ENCODE measurements around the gene C1GALT1.

DNA sequence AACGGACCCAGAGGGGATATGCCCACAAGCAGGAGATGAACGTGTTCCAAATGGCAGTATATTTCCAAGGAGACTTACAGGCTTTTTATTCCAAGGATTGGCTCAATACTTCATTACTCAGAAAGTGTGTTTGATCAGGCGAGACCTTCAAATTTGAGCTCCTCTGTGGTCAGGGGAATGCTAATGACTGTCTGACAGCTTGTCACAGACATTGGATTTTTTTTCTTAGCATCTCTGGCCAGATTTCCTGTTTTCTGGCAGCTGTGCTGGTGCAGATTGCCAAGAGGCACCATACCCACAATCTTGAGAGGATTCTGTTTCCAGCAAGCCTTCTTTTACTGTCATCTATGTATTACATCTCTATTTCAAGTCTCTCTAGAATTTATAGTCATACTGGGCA lies 93.8 kb downstream of the C1GALT1 start:
- TF ChIP-seq, protein P1, sequence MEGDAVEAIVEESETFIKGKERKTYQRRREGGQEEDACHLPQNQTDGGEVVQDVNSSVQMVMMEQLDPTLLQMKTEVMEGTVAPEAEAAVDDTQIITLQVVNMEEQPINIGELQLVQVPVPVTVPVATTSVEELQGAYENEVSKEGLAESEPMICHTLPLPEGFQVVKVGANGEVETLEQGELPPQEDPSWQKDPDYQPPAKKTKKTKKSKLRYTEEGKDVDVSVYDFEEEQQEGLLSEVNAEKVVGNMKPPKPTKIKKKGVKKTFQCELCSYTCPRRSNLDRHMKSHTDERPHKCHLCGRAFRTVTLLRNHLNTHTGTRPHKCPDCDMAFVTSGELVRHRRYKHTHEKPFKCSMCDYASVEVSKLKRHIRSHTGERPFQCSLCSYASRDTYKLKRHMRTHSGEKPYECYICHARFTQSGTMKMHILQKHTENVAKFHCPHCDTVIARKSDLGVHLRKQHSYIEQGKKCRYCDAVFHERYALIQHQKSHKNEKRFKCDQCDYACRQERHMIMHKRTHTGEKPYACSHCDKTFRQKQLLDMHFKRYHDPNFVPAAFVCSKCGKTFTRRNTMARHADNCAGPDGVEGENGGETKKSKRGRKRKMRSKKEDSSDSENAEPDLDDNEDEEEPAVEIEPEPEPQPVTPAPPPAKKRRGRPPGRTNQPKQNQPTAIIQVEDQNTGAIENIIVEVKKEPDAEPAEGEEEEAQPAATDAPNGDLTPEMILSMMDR (IDR thresholded peaks at IDR 0.05) = no peak
- TF ChIP-seq POLR2A (IDR thresholded peaks at IDR 0.05) = no peak
